Measurements from ENCODE around the gene CCSER2. TPM values are rescaled to one million over a fixed set of nuclear protein-coding genes. Genes with fewer than 3 reads are reported as not detected.
"Not testable (repeated sequence)": the region's sequence is repeated elsewhere in the genome, so short reads cannot be mapped to it uniquely, and the experiment has no call there.

Gene CCSER2
- total RNA-seq, 4 donors from 2014 or later: 33.7 to 63.9 (median 47.5) TPM

- Histone ChIP-seq H3K27ac (no peak overlapping the region), H3K4me1 (no peaks in the 10 kb centered on the region), H3K27me3 (no peaks in the 10 kb centered on the region), H3K4me3 (no peak overlapping the region), H3K36me3 (no peaks in the 10 kb centered on the region), H3K9me3 (no peaks in the 10 kb centered on the region)
- no peak for DNase-seq
- TF ChIP-seq CTCF (IDR thresholded peaks at IDR 0.05) (no peak), POLR2A (IDR thresholded peaks at IDR 0.05) (no peak)
Observed at GRCh38 chr10:84404783-84405182, 76.4 kb downstream of the CCSER2 start.

- Histone ChIP-seq H3K4me1 (no peaks in the 10 kb centered on the region), H3K27me3 (no peaks in the 10 kb centered on the region), H3K36me3 (no peaks in the 10 kb centered on the region), H3K9me3 (no peaks in the 10 kb centered on the region), H3K27ac (no peak overlapping the region), H3K4me3 (no peak overlapping the region)
- TF ChIP-seq CTCF (IDR thresholded peaks at IDR 0.05): no peak
- TF ChIP-seq POLR2A (IDR thresholded peaks at IDR 0.05): no peak
- DNase-seq: no peak
Observed at GRCh38 chr10:84405662-84406061, 77.3 kb downstream of the CCSER2 start.

GRCh38 chr10:84406561-84406960, 78.2 kb downstream of the CCSER2 start:
- Histone ChIP-seq H3K27ac (no peak overlapping the region), H3K36me3 (no peaks in the 10 kb centered on the region), H3K4me1 (no peaks in the 10 kb centered on the region), H3K9me3 (no peaks in the 10 kb centered on the region), H3K27me3 (no peaks in the 10 kb centered on the region), H3K4me3 (no peak overlapping the region)
- TF ChIP-seq CTCF (IDR thresholded peaks at IDR 0.05) (no peak), POLR2A (IDR thresholded peaks at IDR 0.05) (no peak)
- DNase-seq: no peak

GRCh38 chr10:84407388-84408049, 79.1 kb downstream of the CCSER2 start:
- no peak overlapping the region for H3K4me3 ChIP-seq

GRCh38 chr10:84412482-84412881, 84.1 kb downstream of the CCSER2 start:
- TF ChIP-seq CTCF (IDR thresholded peaks at IDR 0.05) (no peak), POLR2A (IDR thresholded peaks at IDR 0.05) (no peak)
- Histone ChIP-seq H3K4me3 (no peak overlapping the region), H3K27ac (no peak overlapping the region), H3K9me3 (peaks cover 0 to 8% (median 0%) of the 10 kb centered on the region in 4 donors), H3K27me3 (no peaks in the 10 kb centered on the region), H3K4me1 (no peaks in the 10 kb centered on the region), H3K36me3 (no peaks in the 10 kb centered on the region)
- no peak for DNase-seq

More at GRCh38 chr10:84407388-84408049, 79.1 kb downstream of the CCSER2 start:
- Histone ChIP-seq H3K4me1 (no peaks in the 10 kb centered on the region), H3K36me3 (no peaks in the 10 kb centered on the region), H3K27ac (no peak overlapping the region), H3K9me3 (peaks cover 0 to 7% (median 0%) of the 10 kb centered on the region in 4 donors), H3K27me3 (no peaks in the 10 kb centered on the region)
- TF ChIP-seq POLR2A (IDR thresholded peaks at IDR 0.05) (no peak), CTCF (IDR thresholded peaks at IDR 0.05) (no peak)
- DNase-seq: no peak

- H3K36me3 ChIP-seq, H3K4me3 ChIP-seq, H3K27ac ChIP-seq, H3K27me3 ChIP-seq, H3K9me3 ChIP-seq, H3K4me1 ChIP-seq, DNase-seq: not testable (repeated sequence)
Observed at GRCh38 chr10:84414110-84414509, 85.7 kb downstream of the CCSER2 start.
